ENCODE results near the gene IRF2BP1.

Gene IRF2BP1
- total RNA-seq: 23.5 to 44.5 reads per million in 2 experiments

DNA sequence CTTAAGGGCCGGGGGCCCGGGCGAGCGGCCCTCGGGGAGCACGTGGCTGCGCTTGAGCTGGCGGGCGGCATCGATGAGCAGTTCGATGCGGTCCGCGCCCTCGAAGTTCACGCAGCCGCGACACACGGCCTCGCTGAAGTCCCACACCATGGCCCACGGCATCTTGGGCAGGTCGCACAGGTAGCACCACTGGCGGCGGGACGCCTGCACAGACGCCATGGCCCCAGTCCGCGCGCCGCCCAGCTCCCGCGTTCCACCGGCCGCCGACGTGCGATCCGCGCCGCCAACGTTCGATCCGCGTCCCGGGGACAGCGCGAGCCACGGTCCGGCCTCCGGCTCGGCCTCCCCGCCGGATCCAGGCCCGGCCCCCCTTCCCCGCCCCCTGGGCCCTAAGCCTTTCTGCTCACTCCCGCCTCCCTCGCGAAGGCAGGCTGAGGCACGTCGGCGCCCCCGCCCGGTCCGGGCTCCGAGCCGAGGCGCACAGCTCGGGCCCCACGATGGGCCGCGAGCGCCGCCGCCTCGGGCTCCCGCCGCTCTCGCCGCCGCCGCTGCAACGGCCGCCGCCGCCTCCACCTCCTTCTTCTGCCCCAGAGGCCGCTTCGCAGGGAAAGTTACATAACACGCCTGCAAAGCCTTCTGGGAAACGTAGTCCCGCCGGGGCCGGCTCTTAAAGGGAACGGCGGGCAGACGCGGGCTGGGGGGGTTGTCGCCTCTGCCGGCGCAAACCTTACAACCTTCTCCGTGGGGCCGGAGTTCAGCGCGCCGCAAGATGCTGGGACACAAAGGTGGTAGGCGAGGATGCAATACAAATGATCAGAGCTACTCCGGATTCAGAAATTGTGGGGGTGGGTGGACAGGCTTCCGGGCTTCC is at the start of gene IRF2BP1:
TSS of gene IRF2BP1 (minus strand) at position 586 of the 871 bp plus-strand sequence. CDS start at position 219, 367 bp downstream.
- peak; percentile 87 for DNase-seq (ENCODE audit: low read depth)

DNA sequence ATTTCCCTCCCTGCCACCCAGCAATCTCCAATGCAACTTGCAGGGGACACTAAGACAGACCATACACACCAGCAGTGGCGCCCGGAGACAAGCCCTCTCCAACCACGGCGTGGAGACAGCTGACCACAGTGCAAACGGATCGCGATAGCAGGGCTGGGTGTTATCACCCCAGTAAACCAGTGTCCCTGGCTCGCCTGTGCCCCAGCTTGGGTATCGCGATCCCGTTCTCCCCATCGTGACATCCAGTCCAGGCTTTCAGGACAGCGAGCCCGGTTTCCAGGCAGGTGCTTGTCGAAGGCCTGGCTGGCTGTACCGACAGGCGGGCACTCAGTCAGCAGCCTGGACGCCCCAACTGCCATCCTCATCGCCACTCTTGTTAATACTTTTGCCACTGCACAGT is 49.3 kb upstream of the IRF2BP1 start:
- DNase-seq (ENCODE audit: low read depth): no peak

DNA sequence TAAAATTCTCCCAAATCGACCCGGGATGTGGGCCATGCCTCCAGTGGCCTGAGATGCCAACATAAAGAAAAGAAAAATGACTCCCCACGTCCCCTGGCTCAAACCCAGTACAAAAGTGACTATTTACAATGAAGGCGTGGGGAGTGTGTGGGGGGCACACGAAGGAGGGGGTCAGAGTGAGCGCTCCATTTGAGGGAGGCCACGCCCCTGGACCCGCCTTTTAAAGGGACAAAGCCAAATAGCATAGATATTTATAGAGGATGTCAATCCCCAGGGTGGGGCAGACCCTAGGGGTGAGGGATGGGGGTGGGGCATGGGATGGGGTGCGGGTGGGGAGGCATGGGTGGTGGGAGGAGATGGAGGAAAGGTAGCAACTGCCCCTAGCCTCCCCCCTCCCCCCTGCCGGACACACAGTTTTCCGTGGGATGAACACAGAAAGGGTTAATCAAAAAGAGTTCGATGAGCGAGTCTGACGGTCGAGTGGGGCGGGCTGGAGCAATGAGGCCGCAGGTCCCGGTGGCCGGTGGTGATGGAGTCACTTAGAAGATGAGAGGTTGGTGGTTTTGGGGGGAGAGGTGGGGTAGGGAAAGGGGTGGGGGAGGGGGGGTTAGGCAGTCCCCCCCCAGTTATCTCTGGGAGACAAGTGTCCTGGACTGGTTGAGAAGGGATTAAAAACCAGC is 48.8 kb upstream of the IRF2BP1 start:
- no peak for DNase-seq (ENCODE audit: low read depth)

GRCh38 chr19:45933759-45934158 is 47.8 kb upstream of the IRF2BP1 start:
- DNase-seq (ENCODE audit: low read depth): no peak

DNA sequence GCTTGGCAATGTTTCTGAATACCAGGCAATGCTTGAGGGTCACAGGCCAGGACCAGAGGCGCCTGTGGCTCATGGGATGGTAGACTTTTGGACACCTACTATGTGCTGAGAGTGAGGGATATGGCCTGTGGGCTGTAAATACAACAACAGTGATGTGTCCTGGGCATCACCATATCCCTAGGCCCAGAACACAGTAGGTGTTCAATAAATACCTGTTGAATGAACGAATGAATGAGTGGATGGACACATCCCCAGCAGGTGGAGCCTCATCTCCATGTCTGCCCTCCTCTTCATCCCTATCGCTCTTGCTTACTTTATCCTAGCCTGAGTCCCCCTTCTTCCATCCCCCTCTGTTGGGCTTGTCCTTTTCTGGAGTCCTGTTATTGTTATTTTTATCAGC is 45.1 kb upstream of the IRF2BP1 start:
- DNase-seq (ENCODE audit: low read depth): no peak

- DNase-seq (ENCODE audit: low read depth): no peak
These were observed 43.3 kb upstream of the IRF2BP1 start for GRCh38 chr19:45929247-45929646.

DNA sequence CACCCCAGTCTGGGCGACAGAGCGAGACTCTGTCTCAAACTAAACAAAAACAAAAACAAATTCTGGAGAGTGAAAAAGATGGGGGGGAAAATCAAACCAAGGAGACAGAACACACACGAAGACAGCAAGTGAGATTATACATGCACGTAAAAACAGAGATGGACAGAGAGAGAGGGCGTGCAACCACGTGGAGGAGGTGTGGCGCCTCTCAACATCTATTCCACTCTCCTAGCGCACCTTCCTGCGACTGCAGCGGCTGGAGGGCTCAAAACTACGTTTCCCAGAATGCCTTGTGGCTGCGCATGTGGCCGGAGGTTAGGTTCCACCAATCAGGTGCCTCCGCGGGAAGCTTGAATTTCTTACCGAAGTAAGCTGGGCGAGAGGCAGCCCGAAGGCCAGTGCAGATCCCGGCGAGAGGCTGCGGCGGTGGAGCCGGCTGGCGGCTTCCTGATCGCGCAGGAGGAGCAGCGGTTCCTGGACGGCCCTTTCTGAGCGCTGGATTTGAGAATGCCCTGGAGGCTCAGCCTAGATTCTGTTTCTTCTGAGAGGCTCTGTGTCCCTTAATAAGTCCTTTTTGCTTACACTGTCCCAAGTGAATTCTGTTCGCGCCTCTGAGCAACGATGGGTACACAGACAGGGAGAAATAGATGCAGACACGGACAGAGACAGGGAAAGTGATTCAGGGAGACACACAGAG is 41.8 kb upstream of the IRF2BP1 start:
- DNase-seq (ENCODE audit: low read depth): peak; percentile 82

DNA sequence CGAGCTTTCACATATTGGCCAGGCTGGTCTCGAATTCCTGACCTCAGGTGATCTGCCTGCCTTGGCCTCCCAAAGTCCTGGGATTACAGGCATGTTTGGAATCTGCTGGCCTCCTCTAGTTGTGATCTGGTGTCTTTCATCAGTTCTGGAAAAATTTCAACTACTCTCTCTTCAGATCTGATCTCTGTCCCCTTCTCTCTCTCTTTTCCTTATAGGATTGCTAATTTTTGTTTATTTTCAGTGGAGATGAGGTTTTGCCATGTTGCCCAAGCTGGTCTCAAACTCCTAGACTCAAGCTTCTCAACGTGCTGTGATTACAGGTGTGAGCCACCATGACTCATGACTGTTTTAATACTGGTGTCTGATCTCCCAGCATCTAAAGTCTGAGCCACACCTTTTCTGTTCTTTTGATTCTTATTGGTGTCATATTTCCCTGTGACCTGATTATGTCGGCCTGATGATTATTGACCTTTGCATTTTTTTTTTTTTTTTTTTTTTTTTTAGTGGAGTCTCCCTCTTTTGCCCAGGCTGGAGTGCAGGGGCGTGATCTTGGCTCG is 39.0 kb upstream of the IRF2BP1 start:
- no peak for DNase-seq (ENCODE audit: low read depth)

- DNase-seq (ENCODE audit: low read depth): no peak
These were observed 36.3 kb upstream of the IRF2BP1 start for GRCh38 chr19:45922281-45922680.

DNA sequence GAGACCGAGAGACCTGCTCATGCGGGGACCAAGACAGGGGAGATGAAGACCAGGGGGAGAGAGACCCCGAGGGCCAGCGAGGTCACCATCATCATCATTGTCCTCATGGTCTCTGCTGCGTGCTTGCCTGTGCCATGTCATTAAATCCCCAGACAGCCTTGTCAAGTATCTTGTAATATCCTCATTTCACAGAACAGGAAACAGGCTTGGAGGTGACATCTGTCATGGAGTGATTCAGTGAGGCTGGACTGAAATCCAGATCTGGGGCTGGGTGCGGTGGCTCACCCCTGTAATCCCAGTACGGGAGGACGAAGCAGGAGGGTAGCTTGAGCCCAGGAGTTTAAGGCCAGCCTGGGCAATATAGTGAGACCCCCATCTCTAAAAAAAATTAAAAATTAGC is 34.5 kb upstream of the IRF2BP1 start:
- DNase-seq (ENCODE audit: low read depth): no peak

GRCh38 chr19:45919678-45920077 is 33.7 kb upstream of the IRF2BP1 start:
- no peak for DNase-seq (ENCODE audit: low read depth)

DNA sequence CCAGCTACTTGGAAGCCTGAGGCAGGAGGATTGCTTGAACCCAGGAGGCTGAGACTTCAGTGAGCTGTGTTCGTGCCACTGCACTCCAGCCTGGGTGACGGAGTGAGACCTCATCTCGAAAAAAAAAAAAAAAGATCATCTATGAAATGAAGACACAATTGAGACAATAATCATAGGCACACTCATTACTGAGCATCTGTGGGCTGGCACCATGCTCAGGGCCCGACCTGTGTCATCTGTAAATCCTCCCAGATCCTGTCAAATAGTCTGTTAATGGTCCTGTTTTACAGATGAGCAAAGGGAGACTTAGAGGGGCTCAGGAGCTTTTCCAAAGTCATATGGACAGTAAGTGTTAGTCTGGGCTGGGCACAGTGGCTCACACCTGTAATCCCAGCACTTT is 32.8 kb upstream of the IRF2BP1 start:
- DNase-seq (ENCODE audit: low read depth): no peak

- DNase-seq (ENCODE audit: low read depth): no peak
These were observed 31.6 kb upstream of the IRF2BP1 start for GRCh38 chr19:45917421-45918091.

DNA sequence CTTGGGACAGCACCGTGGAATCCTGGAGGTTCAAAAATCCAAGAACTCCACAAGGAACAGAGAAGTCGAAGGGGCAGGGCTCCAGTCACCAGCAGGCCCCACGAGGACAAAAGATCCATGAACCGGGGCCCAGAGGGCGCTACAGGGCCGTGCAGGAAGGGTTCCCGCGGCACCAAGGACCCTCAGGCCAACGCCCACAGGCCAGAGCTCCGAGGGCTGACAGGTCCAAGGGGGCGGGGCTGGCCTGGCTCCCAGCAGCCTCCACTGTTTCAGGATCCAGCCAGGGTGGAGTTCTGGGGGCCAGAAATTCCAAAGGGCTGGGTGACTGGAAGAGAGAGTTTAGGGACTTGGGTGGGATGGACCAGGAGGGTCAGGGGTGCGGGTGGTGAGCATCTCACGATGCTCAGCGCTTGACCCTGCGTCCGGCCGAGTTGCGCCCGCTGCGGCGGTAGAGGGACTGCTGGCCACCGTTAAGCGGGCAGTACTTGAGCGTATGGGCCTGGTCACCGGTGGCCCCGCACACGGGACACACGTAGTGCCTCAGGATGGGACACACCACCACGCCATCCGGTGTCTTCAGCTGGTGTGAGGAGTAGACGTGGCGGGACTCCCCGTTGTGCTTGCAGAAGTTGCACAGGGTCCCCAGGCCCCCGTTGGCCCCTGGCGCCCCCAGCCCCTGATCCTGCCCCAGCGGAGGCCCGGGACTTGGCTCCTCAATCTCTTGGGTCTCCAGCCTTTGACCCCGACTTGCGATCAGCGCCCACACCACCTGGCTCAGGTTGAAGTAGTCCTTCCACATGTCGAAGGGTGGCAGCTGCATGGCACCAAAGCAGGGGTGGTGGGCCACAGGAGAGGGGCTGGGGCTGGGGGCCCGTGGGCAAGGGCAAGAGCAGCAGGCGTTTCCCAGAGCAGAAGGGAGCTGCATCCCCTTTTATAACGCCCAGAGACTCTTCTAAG is 28.2 kb upstream of the IRF2BP1 start, which contains the start of gene NANOS2:
TSS of gene NANOS2 (minus strand) at position 905 of the 957 bp plus-strand sequence. CDS start at position 820, 85 bp downstream.
- DNase-seq (ENCODE audit: low read depth): no peak

- no peak for DNase-seq (ENCODE audit: low read depth)
These were observed 25.4 kb upstream of the IRF2BP1 start for GRCh38 chr19:45911291-45911690.

GRCh38 chr19:45908956-45909355 is 23.0 kb upstream of the IRF2BP1 start:
- no peak for DNase-seq (ENCODE audit: low read depth)

DNA sequence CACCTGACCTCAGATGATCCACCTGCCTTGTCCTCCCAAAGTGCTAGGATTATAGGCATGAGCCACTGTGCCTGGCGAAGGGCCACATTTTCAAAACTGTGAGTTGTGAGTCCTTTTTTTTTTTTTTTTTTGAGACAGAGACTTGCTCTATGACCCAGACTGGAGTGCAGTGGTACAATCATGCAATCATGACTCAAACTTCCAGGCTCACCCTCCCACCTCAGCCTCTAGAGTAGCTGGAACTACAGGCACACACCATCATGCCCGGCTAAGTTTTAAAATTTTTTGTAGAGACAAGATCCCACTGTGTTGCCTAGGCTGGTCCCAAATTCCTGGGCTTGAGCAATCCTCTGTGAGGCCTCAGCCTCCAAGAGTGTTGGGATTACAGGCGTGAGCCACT is 20.3 kb upstream of the IRF2BP1 start:
- no peak for DNase-seq (ENCODE audit: low read depth)

GRCh38 chr19:45905011-45905410 is 19.1 kb upstream of the IRF2BP1 start:
- no peak for DNase-seq (ENCODE audit: low read depth)

GRCh38 chr19:45902651-45903625 is 17.0 kb upstream of the IRF2BP1 start:
- peak; percentile 99 for DNase-seq (ENCODE audit: low read depth)

All from T follicular helper cell (primary cell).